HepG2 (cell line): Measurements from ENCODE around the gene SMCHD1.

Experiments
- HDAC6 ChIP-seq: fragments of 200-600 bp; sonication (generic); IDR thresholded peaks from 2 replicates; pipeline ENCODE4 v1.7.0; 2017; ENCODE audit warnings: mild to moderate bottlenecking, antibody characterized with exemption, low read length, low read depth
- HOXA5 ChIP-seq: sonication (generic); formaldehyde crosslinking; IDR thresholded peaks from 2 replicates; pipeline ENCODE4 v1.4.0; 2020; ENCODE audit warnings: missing genetic modification reagents
- JUN ChIP-seq: sonication (generic); formaldehyde crosslinking; IDR thresholded peaks from 2 replicates; pipeline ENCODE4 v1.4.0; 2020; ENCODE audit warnings: mild to moderate bottlenecking, missing genetic modification reagents
- POLR2AphosphoS5 ChIP-seq: IDR thresholded peaks from 2 replicates; pipeline ENCODE4 v1.6.1; 2012; ENCODE audit warnings: low read depth, low read length
- SIN3A ChIP-seq: IDR thresholded peaks from 2 replicates; pipeline ENCODE4 v1.6.1; 2011; ENCODE audit warnings: low read depth, mild to moderate bottlenecking, control low read depth, low read length, borderline replicate concordance
- TCF7L2 ChIP-seq: IDR thresholded peaks from 2 replicates; pipeline ENCODE4 v1.6.1; 2011; ENCODE audit warnings: mild to moderate bottlenecking, low read depth, low read length, moderate library complexity
- ZNF232 ChIP-seq: sonication (generic); formaldehyde crosslinking; IDR thresholded peaks from 2 replicates; pipeline ENCODE4 v1.4.0; 2020; ENCODE audit warnings: missing genetic modification reagents, borderline replicate concordance
- TF ChIP-seq, protein P1 (sequence below): conservative IDR thresholded peaks from 2 replicates; pipeline ENCODE4 v1.6.1; 2018; ENCODE audit warnings: missing genetic modification reagents
- TF ChIP-seq, protein P2 (sequence below): sonication (generic); formaldehyde crosslinking; IDR thresholded peaks from 2 replicates; pipeline ENCODE4 v1.5.0; 2020; ENCODE audit warnings: missing genetic modification reagents
- TF ChIP-seq, protein P3 (sequence below): sonication (generic); formaldehyde crosslinking; IDR thresholded peaks from 2 replicates; pipeline ENCODE4 v1.4.0; 2020; ENCODE audit warnings: missing genetic modification reagents
- TF ChIP-seq, protein P4 (sequence below): sonication (generic); formaldehyde crosslinking; IDR thresholded peaks from 2 replicates; pipeline ENCODE4 v1.5.0; 2020; ENCODE audit warnings: mild to moderate bottlenecking, missing genetic modification reagents, moderate library complexity
- TF ChIP-seq, protein P5 (sequence below), 2 experiments: sonication (generic) in 1 of 2; formaldehyde crosslinking in 1 of 2; IDR thresholded peaks; 2 replicates each; pipeline versions ENCODE4 v1.4.0 to v1.6.1; 2018 to 2020; ENCODE audit warnings: missing genetic modification reagents in 2 of 2, borderline replicate concordance in 1 of 2, low read depth in 1 of 2, mild to moderate bottlenecking in 1 of 2, missing biosample characterization in 1 of 2

DNA sequence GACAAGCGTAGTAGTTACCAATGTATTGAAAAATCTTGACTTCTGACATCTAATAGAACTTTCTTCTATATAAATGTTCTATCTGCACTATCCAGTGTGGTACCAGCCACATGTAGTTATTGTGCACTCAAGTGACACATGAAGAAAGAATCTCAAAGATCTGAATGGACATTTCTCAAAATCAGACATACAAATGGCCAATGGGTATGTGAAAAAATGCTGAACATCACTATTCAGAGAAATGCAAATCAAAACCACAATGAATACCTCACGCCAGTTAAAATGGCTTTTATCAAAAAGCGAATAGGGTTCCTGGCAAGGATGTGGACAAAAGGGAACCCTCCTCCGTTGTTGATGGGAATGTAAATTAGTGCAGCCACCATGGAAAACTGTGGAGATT lies 37.5 kb upstream of the SMCHD1 start:
- TF ChIP-seq POLR2AphosphoS5 (no peak), HDAC6 (no peak), ZNF232 (CRISPR knock-in tag) (no peak), SIN3A (no peak), HOXA5 (CRISPR knock-in tag) (no peak), JUN (no peak), TCF7L2 (no peak)
- TF ChIP-seq, protein P1, sequence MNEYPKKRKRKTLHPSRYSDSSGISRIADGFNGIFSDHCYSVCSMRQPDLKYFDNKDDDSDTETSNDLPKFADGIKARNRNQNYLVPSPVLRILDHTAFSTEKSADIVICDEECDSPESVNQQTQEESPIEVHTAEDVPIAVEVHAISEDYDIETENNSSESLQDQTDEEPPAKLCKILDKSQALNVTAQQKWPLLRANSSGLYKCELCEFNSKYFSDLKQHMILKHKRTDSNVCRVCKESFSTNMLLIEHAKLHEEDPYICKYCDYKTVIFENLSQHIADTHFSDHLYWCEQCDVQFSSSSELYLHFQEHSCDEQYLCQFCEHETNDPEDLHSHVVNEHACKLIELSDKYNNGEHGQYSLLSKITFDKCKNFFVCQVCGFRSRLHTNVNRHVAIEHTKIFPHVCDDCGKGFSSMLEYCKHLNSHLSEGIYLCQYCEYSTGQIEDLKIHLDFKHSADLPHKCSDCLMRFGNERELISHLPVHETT (CRISPR knock-in tag) = no peak
- TF ChIP-seq, protein P2, sequence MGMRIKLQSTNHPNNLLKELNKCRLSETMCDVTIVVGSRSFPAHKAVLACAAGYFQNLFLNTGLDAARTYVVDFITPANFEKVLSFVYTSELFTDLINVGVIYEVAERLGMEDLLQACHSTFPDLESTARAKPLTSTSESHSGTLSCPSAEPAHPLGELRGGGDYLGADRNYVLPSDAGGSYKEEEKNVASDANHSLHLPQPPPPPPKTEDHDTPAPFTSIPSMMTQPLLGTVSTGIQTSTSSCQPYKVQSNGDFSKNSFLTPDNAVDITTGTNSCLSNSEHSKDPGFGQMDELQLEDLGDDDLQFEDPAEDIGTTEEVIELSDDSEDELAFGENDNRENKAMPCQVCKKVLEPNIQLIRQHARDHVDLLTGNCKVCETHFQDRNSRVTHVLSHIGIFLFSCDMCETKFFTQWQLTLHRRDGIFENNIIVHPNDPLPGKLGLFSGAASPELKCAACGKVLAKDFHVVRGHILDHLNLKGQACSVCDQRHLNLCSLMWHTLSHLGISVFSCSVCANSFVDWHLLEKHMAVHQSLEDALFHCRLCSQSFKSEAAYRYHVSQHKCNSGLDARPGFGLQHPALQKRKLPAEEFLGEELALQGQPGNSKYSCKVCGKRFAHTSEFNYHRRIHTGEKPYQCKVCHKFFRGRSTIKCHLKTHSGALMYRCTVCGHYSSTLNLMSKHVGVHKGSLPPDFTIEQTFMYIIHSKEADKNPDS (CRISPR knock-in tag) = no peak
- TF ChIP-seq, protein P3, sequence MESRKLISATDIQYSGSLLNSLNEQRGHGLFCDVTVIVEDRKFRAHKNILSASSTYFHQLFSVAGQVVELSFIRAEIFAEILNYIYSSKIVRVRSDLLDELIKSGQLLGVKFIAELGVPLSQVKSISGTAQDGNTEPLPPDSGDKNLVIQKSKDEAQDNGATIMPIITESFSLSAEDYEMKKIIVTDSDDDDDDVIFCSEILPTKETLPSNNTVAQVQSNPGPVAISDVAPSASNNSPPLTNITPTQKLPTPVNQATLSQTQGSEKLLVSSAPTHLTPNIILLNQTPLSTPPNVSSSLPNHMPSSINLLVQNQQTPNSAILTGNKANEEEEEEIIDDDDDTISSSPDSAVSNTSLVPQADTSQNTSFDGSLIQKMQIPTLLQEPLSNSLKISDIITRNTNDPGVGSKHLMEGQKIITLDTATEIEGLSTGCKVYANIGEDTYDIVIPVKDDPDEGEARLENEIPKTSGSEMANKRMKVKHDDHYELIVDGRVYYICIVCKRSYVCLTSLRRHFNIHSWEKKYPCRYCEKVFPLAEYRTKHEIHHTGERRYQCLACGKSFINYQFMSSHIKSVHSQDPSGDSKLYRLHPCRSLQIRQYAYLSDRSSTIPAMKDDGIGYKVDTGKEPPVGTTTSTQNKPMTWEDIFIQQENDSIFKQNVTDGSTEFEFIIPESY (CRISPR knock-in tag) = no peak
- TF ChIP-seq, protein P4, sequence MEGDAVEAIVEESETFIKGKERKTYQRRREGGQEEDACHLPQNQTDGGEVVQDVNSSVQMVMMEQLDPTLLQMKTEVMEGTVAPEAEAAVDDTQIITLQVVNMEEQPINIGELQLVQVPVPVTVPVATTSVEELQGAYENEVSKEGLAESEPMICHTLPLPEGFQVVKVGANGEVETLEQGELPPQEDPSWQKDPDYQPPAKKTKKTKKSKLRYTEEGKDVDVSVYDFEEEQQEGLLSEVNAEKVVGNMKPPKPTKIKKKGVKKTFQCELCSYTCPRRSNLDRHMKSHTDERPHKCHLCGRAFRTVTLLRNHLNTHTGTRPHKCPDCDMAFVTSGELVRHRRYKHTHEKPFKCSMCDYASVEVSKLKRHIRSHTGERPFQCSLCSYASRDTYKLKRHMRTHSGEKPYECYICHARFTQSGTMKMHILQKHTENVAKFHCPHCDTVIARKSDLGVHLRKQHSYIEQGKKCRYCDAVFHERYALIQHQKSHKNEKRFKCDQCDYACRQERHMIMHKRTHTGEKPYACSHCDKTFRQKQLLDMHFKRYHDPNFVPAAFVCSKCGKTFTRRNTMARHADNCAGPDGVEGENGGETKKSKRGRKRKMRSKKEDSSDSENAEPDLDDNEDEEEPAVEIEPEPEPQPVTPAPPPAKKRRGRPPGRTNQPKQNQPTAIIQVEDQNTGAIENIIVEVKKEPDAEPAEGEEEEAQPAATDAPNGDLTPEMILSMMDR (CRISPR knock-in tag) = no peak
- TF ChIP-seq, protein P5, sequence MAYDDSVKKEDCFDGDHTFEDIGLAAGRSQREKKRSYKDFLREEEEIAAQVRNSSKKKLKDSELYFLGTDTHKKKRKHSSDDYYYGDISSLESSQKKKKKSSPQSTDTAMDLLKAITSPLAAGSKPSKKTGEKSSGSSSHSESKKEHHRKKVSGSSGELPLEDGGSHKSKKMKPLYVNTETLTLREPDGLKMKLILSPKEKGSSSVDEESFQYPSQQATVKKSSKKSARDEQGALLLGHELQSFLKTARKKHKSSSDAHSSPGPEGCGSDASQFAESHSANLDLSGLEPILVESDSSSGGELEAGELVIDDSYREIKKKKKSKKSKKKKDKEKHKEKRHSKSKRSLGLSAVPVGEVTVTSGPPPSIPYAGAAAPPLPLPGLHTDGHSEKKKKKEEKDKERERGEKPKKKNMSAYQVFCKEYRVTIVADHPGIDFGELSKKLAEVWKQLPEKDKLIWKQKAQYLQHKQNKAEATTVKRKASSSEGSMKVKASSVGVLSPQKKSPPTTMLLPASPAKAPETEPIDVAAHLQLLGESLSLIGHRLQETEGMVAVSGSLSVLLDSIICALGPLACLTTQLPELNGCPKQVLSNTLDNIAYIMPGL (CRISPR knock-in tag; IDR thresholded peaks at IDR 0.05; ENCODE audit: borderline replicate concordance in 1 of 2, low read depth in 1 of 2) = no peak
